Suprapubic skin (tissue), 4 donors: ENCODE data around the gene FBXO17. TPM values are rescaled to one million over a fixed set of nuclear protein-coding genes. Genes with fewer than 3 reads are reported as not detected.
"Not testable (repeated sequence)": the region's sequence is repeated elsewhere in the genome, so short reads cannot be mapped to it uniquely, and the experiment has no call there.

Experiments
- DNase-seq, 2 donors: peaks; one replicate each; pipeline ENCODE4 v3.0.0-alpha.2; 2019; ENCODE audit warnings: low spot score in 2 of 2
- H3K27ac ChIP-seq: fragments of 200-600 bp; sonication (generic); one replicate; pipeline ENCODE4 v1.5.1; 2019
- H3K27me3 ChIP-seq: fragments of 200-600 bp; sonication (generic); one replicate; pipeline ENCODE4 v1.5.1; 2019
- H3K36me3 ChIP-seq: fragments of 200-600 bp; sonication (generic); one replicate; pipeline ENCODE4 v1.5.1; 2019
- H3K4me1 ChIP-seq: fragments of 200-600 bp; sonication (generic); one replicate; pipeline ENCODE4 v1.5.1; 2019
- H3K4me3 ChIP-seq: fragments of 200-600 bp; sonication (generic); one replicate; pipeline ENCODE4 v1.5.1; 2019; ENCODE audit warnings: mild to moderate bottlenecking
- H3K9me3 ChIP-seq: fragments of 200-600 bp; sonication (generic); one replicate; pipeline ENCODE4 v1.5.1; 2019
- CTCF ChIP-seq, 2 donors: fragments of 200-600 bp in 1 of 2; fragments of 450-650 bp in 1 of 2; sonication (generic) in 1 of 2; IDR thresholded peaks; one replicate each; pipeline ENCODE4 v1.5.1; 2016 to 2019; ENCODE audit warnings: antibody characterized with exemption in 2 of 2, mild to moderate bottlenecking in 1 of 2, moderate library complexity in 1 of 2
- EP300 ChIP-seq: sonication (generic); formaldehyde crosslinking; IDR thresholded peaks from one replicate; pipeline ENCODE4 v1.6.1; 2017; ENCODE audit warnings: antibody characterized with exemption
- POLR2A ChIP-seq, 2 donors: fragments of 450-650 bp; IDR thresholded peaks; one replicate each; pipeline ENCODE4 v1.6.1; 2017; ENCODE audit warnings: antibody characterized with exemption in 2 of 2, mild to moderate bottlenecking in 2 of 2, moderate library complexity in 2 of 2
- POLR2AphosphoS5 ChIP-seq, 3 donors: sonication (generic); formaldehyde crosslinking; IDR thresholded peaks; one replicate each; pipeline ENCODE4 v1.6.1; 2017; ENCODE audit warnings: antibody characterized with exemption in 3 of 3
- WGBS: methylation state at CpG from one replicate; pipeline ENCODE4 v1.1.5; 2018; 5-methylcytosine and 5-hydroxymethylcytosine counted together
- total RNA-seq, 4 donors: library from RNA; depleted of rRNA; stranded (reverse); fragments of >200 nt; gene quantifications; one replicate each; pipeline ENCODE4 v1.1.0, GENCODE V29; 2016

Gene FBXO17
- total RNA-seq, 4 donors from 2014 or later: 11.3 to 35.1 (median 20.4) TPM

GRCh38 chr19:39003796-39004195 lies 28.3 kb upstream of the FBXO17 start:
- Histone ChIP-seq H3K27ac (no peak overlapping the region), H3K27me3 (no peaks in the 10 kb centered on the region), H3K36me3 (no peaks in the 10 kb centered on the region), H3K9me3 (no peaks in the 10 kb centered on the region), H3K4me3 (no peak overlapping the region), H3K4me1 (no peaks in the 10 kb centered on the region)
- no peak for DNase-seq
- TF ChIP-seq EP300 (no peak), CTCF (IDR thresholded peaks at IDR 0.05) (no peak)
- 81% methylated on average over 4 of the region's 4 CpGs for WGBS

DNA sequence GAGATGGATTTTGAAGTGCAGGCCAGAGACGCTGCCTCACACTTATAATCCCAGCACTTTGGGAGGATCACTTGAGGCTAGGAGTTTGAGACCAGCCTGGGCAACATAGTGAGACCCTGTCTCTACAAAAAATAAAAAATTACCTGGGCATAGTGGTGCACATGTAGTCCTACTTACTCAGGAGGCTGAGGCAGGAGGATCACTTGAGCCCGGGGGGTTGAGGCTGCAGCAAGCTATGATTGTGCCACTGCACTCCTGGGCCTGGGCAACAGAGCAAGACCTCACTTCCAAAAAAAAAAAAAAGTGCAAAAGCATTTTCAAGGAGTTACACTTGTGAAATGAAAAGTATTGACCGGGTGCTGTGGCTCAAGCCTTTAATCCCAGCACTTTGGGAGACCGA lies 27.6 kb upstream of the FBXO17 start:
- no peak for DNase-seq
- H3K4me3 ChIP-seq: no peak overlapping the region
- no peaks in the 10 kb centered on the region for H3K27me3 ChIP-seq
- no peaks in the 10 kb centered on the region for H3K9me3 ChIP-seq
- TF ChIP-seq CTCF (IDR thresholded peaks at IDR 0.05) (no peak), EP300 (no peak), POLR2A (IDR thresholded peaks at IDR 0.05) (no peak), POLR2AphosphoS5 (IDR thresholded peaks at IDR 0.05) (no peak)
- H3K4me1 ChIP-seq: no peaks in the 10 kb centered on the region
- H3K36me3 ChIP-seq: no peaks in the 10 kb centered on the region
- 87% methylated on average over 4 of the region's 4 CpGs for WGBS
- H3K27ac ChIP-seq: no peak overlapping the region

DNA sequence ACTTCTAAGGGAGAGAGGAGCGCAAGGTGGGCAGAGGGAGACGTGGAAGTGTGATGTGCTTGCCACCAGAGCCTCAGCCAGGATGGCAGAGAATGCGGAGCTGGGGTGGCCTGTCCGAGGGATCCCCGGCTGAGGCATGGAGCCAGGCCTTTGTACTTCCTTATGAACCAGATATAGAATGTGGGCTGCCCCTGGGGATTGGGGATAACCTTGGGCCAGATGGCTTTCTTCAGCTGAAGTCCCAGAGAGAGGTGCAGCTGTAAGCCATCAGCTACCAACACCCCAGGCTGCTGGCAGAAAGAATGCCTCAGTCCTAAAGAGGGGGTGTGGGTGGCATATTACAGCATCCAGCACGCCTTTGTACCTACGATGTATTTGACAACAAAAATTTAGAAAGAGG lies 25.5 kb upstream of the FBXO17 start:
- Histone ChIP-seq H3K36me3 (no peaks in the 10 kb centered on the region), H3K4me3 (no peak overlapping the region), H3K27ac (no peak overlapping the region), H3K9me3 (no peaks in the 10 kb centered on the region), H3K27me3 (no peaks in the 10 kb centered on the region), H3K4me1 (no peaks in the 10 kb centered on the region)
- DNase-seq: no peak
- WGBS: 55% methylated on average over 7 of the region's 7 CpGs
- no peak for TF ChIP-seq POLR2AphosphoS5 (IDR thresholded peaks at IDR 0.05)
- TF ChIP-seq POLR2A (IDR thresholded peaks at IDR 0.05): no peak
- TF ChIP-seq CTCF (IDR thresholded peaks at IDR 0.05): no peak
- TF ChIP-seq EP300: no peak

DNA sequence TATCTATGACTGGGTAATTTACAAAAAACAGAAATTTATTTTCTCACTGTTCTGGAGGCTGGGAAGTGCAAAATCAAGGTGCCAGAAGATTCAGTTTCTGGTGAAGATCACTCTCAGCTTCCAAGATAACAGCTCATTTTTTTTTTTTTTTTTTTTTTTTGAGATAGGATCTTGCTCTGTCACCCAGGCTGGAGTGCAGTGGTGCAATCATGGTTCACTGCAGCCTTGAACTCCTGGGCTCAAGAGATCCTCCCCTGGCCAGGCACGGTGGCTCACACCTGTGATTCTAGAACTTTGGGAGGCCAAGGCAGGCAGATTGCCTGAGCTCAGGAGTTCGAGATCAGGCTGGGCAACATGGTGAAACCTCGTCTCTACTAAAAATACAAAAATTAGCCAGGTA lies 22.0 kb upstream of the FBXO17 start:
- DNase-seq, H3K4me1 ChIP-seq, H3K36me3 ChIP-seq, H3K4me3 ChIP-seq, H3K27me3 ChIP-seq, H3K9me3 ChIP-seq, H3K27ac ChIP-seq: not testable (repeated sequence)
- 91% methylated on average over 3 of the region's 3 CpGs for WGBS

- H3K4me1 ChIP-seq: peaks cover 14% of the 10 kb centered on the region
- H3K27me3 ChIP-seq: no peaks in the 10 kb centered on the region
- no peak overlapping the region for H3K4me3 ChIP-seq
- TF ChIP-seq EP300 (no peak), POLR2AphosphoS5 (IDR thresholded peaks at IDR 0.05) (no peak), POLR2A (IDR thresholded peaks at IDR 0.05) (no peak), CTCF (IDR thresholded peaks at IDR 0.05) (no peak)
- no peak for DNase-seq
- no peak overlapping the region for H3K27ac ChIP-seq
- H3K36me3 ChIP-seq: no peaks in the 10 kb centered on the region
- H3K9me3 ChIP-seq: no peaks in the 10 kb centered on the region
- 38% methylated on average over 3 of the region's 3 CpGs for WGBS
Observed at GRCh38 chr19:38993271-38993670, 17.7 kb upstream of the FBXO17 start.

DNA sequence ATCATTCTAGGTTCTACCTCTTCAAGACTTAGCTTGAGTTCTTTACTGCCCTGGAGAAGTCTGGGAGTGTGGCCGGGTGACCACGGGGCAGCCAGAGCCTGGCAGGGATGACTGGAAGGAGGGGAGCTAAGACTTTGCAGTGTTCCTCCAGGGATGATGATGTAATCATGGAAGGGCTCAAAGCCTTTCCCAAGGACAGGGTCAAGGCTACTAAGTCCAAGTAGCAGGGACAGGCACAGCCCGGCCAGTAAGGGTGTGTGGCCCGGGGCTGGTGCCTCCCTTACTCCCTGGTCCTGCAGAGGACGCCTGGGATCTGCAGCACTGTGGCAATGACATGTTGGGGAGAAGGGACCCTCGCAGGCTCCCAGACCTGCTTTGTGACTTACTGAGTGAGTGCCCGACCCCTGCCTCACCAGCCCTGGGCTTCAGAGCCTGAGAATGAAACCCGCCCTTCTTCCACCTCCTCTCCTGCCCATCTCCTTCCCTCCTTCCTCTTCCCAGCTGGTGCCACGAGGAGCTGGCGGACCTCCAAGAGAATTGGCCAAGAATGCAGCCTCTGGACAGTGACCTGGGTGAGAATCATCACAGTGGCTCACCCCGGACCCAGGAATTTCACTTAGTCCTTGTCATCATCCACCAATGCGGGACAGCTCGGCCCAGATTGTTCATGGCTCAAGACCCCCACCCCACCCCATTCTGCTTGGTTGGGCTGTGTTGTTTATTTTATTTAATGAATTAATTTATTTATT lies 15.6 kb upstream of the FBXO17 start:
- no peak overlapping the region for H3K27ac ChIP-seq
- no peak for TF ChIP-seq CTCF (IDR thresholded peaks at IDR 0.05)
- TF ChIP-seq POLR2AphosphoS5 (IDR thresholded peaks at IDR 0.05): no peak
- DNase-seq: no peak
- H3K9me3 ChIP-seq: no peaks in the 10 kb centered on the region
- H3K36me3 ChIP-seq: no peaks in the 10 kb centered on the region
- 80% methylated on average over 12 of the region's 13 CpGs for WGBS
- no peak overlapping the region for H3K4me3 ChIP-seq
- peaks cover 14% of the 10 kb centered on the region for H3K4me1 ChIP-seq
- no peaks in the 10 kb centered on the region for H3K27me3 ChIP-seq

DNA sequence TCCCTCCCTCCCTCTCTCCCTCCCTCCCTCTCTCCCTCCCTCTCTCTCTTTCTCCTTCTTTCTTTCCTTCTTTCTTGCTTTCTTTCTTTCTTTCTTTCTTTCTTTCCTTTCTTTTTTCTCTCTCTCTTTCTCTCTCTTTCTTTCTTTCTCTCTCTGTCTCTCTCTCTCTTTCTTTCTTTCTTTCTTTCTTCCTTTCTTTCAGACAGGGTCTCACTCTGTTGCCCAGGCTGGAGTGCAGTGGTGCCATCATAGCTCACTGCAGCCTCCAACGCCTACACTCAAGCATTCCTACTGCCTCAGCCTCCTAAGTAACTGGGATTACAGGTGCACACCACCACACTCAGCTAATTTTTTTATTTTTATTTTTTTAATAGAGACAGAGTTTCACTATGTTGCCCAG lies 14.1 kb upstream of the FBXO17 start:
- whole genome bisulfite sequencing: 89% methylated on average over 1 of the region's 1 CpG
- not testable (repeated sequence) for H3K27me3 ChIP-seq, H3K9me3 ChIP-seq, DNase-seq, H3K36me3 ChIP-seq, H3K4me3 ChIP-seq, H3K27ac ChIP-seq
- peaks cover 14% of the 10 kb centered on the region for H3K4me1 ChIP-seq
